GM21576 (cell line): ENCODE measurements around the gene RAB20.
"Not testable (repeated sequence)": the region's sequence is repeated elsewhere in the genome, so short reads cannot be mapped to it uniquely, and the experiment has no call there.

Source experiments
- ATAC-seq: cut with Tn5 transposase; IDR thresholded peaks from one replicate; pipeline ENCODE4 v1.9.1; 2021; ENCODE audit warnings: mild to moderate bottlenecking, moderate library complexity; ENCODE audit not compliant: unreplicated experiment

The RAB20 gene

DNA sequence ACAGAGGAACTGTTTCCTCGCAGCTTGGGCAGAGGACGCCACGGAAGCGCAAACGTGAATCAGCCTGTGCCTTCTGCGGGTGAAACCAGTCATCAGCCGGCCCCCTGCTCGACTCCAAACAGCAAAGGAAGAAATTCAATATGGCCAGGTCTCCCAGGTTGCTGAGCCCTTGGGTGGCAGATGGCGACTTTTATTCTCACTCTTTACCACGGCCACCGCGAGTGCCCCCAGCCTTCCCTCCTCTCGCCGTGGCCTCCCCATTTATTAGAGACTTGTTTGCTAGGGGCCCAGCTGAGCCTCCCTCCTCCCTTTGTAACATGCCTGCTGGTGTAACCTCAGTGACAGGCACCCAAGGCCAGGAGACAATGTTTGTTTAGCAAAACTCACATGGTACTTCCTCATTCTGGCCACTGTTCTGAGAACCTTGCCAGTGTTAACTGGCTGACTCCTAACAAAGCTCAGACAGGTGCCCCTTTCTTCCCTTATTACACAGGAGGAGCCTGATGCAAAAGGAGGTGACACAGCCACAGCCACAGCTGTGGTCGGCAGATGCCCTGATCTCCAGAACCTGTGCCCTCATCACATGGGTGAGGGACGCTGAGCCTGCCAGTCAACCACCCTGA lies 5.8 kb downstream of the RAB20 start:
- no peak for ATAC-seq

GRCh38 chr13:110554946-110555345 lies 6.6 kb downstream of the RAB20 start:
- no peak for ATAC-seq

GRCh38 chr13:110554227-110554836 lies 7.2 kb downstream of the RAB20 start:
- ATAC-seq: no peak

DNA sequence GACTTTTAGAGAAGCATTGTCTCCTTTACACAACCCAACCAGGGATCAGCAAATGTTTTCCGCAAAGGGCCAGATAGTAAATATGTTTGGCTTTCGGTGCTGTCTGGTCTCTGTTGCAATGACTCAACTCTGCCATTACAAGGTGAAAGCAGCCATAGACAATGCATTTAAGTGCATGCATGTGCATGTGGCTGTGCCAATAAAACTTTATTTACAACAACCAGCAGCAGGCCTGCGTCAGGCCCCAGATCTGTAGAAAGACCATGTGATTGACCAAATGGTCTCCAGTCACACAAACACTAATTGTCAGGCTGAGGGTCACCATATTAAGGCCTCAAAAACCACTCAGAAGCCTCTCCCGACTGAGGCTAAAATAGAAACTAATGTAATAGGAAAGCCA lies 8.1 kb downstream of the RAB20 start:
- no peak for ATAC-seq

DNA sequence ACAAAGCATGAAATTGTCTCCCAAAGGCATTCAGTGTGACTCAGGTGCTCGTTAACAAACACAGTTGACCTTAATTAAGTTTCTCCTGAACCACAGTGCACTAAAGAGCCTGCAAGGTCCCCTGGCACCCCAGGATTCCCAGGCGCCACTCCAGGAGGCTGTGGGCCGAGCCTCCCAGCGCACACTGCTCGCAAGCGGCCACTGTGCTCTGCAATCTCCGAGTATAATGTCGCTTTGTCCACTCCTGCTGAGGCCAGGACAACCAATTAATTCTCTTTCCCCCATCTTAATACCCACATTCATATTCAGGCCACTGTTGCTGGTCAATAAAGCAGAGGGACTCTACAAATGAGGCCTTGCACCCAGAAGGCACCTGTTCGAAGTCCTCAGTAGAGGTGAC lies 8.8 kb downstream of the RAB20 start:
- no peak for ATAC-seq

- no peak for ATAC-seq
Observed at GRCh38 chr13:110551284-110551683, 10.2 kb downstream of the RAB20 start.

DNA sequence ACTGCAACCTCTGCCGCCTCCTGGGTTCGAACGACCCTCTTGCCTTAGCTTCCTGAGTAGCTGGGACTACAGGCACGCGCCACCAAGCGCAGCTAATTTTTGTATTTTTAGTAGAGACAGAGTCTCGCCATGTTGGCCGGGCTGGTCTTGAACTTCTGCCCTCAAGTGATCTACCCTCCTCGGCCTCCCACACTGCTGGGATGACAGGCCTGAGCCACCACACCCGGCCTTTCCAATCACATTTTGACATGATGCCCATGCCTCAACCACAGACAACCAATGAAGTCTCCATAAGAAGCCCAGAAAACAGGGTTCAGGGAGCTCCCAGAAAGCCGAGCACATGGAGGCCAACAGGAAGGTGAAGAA lies 11.7 kb downstream of the RAB20 start:
- no peak for ATAC-seq

GRCh38 chr13:110548891-110549794 lies 12.4 kb downstream of the RAB20 start:
- no peak for ATAC-seq

DNA sequence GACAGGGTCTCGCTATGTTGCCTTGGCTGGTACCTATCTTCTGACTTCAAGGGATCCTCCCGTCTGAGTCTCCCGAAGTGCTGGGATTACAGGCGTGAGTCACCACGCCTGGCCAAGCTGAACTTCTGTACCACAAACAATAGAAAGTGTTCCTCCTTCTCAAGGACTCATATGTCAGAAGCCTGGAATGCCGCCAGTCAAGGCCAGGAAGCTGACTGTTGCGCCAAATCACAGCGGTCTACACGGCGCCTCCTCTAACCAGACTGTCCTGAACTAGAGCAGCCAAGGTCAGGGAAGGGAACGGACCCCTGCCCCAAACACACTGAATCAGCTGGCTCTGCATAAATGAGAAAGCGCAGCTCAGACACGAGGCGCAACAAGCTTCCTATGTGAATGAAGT lies 14.6 kb downstream of the RAB20 start:
- ATAC-seq: no peak

- ATAC-seq: no peak
Observed at GRCh38 chr13:110546378-110546777, 15.1 kb downstream of the RAB20 start.

DNA sequence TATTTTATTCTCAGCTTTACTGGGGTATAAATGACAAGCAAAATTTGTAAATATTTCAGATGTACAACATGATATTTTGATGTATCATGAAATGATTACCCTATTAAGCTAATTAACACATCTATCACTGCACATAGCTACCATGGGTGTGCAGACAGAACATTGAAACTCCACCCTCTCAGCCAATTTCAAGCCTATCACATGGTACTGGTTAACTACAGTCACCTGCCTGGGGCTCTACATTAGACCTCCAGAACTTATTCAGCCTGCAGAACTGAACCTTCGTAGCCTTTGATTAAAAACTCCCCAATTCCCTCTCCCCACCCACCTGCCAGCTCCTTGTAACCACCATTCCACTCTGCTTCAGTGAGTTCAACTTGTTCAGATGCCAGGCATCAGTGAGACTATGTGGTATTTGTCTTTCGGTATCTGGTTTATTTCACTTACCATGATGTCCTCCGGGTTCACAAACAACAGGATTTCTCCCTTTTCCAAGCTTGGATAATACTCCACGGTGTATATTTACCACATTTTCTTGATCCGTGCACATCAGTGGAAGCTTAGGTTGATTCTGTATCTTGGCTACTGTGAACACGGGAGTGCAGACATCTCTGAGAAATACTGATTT lies 19.2 kb downstream of the RAB20 start:
- no peak for ATAC-seq

DNA sequence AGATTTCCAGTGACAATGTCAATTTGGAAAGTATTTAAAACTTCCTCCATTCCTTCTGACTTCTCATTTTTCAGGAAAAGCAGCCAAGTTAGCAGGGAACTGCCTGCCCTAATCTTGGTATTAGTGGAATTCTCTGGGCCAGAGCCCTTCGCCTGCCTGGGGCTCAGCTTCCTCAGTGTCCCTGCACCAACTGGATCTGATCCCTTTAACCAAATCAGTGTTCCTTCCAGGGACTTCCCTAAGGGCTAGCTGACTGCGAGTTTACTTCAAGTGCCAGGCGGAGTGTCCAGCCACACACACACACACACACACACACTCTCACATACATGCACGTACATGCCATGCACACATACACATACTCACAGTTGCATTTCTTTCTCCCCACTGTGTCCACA lies 20.0 kb downstream of the RAB20 start:
- ATAC-seq: no peak

GRCh38 chr13:110540871-110541525 lies 20.5 kb downstream of the RAB20 start:
- ATAC-seq: no peak

DNA sequence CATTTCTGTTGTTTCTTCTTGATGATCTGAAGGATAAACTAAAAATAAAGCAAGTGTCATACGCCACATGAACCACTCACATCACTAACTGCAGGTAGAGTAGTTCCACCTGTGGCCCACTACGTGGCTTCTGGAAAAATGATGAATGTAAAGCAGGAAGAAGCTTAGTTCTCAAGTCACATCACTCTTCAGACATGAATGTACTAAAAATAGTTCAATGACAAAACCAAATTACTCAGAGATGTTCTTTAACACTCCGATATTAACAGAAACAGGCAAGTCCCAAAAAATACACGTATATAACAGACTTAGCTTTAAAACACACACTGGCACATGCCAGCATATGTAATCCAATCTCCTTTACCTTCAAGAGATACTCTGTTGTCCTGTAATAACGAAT lies 21.6 kb downstream of the RAB20 start:
- no peak for ATAC-seq

DNA sequence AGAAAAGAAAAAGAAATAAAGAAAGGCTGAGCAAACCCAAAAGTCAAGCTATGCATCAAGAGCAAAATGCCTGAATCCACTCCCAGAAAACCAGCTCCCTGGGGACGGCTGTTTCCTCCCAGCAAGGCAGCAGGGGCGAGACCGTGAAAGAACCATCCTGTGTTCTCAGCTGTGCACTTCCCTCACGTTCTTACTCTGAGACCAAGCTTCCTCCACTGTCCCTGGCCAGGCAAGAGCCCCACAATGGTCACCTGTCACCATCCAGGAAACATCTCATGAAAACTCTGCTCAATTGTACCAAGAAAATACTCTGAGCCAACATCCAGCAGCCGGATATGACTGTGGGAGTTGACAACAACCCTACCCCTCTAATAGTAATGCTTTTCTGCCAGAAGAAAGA lies 22.9 kb downstream of the RAB20 start:
- ATAC-seq: peak; percentile 61

- ATAC-seq: no peak
Observed at GRCh38 chr13:110536006-110536693, 25.4 kb downstream of the RAB20 start.

DNA sequence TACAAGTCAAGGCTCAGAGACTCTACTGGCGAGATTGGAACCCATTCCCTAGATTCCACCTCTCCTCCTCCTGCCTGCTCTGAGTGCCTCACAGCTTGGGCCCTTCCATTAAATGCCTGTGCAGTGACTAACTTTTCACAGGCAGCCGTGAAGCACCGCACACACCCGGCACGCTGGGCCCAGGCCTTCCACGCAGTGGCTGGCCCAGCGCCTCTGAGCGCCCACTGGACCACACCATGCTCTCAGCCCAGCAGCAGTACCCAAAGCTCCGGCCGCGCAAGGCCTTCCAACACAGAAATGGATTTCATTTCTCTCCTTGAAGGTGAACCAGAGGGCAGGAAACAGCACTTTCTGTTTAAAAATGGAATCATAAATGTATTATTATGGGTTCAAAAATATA lies 26.0 kb downstream of the RAB20 start:
- no peak for ATAC-seq

- ATAC-seq: no peak
Observed at GRCh38 chr13:110533771-110534670, 27.5 kb downstream of the RAB20 start.

DNA sequence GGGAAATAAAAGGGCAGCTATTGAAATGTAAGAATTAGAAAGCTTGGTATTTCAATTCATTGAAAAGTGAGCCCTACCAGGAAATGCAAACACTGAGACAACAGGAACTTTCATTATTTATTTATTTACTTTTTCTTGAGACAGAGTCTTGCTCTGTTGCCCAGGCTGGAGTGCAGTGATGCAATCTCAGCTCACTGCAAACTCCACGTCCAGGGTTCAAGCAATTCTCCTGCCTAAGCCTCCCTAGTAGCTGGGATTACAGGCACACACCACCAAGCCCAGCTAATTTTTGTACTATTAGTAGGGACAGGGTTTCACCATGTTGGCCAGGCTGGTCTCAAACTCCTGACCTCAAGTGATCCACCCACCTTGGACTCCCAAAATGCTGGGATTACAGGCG lies 29.3 kb downstream of the RAB20 start:
- not testable (repeated sequence) for ATAC-seq
